ENCODE data around the gene CXCR6. TPM values are rescaled to one million over a fixed set of nuclear protein-coding genes. Genes with fewer than 3 reads are reported as not detected.

Gene CXCR6
- total RNA-seq, 1 experiment from 2014 or later = not detected

- no peak for TF ChIP-seq PREB (CRISPR knock-in tag; IDR thresholded peaks at IDR 0.05; ENCODE audit: borderline replicate concordance)
Measured at GRCh38 chr3:45991341-45991740, 48.1 kb downstream of the CXCR6 start (continued).

- H3K4me1 Mint-ChIP-seq = peaks cover 48% of the 10 kb centered on the region
- peak; percentile 37 for ATAC-seq
- H3K36me3 Mint-ChIP-seq = peaks cover 6% of the 10 kb centered on the region; the same call in 1 of the 2 replicates
- TF ChIP-seq ZNF232 (CRISPR knock-in tag; IDR thresholded peaks at IDR 0.05) (no peak), TCF7 (CRISPR knock-in tag; IDR thresholded peaks at IDR 0.05; ENCODE audit: low read depth) (no peak), ZNF121 (CRISPR knock-in tag; IDR thresholded peaks at IDR 0.05) (no peak), USF2 (CRISPR knock-in tag; IDR thresholded peaks at IDR 0.05) (0 out of 2 replicates have a peak, but pooled peaks have one; percentile 10)
- H3K9me3 Mint-ChIP-seq = no peaks in the 10 kb centered on the region
- ChIA-PET POLR2A (no interaction called here), CTCF (no interaction called here)
- 0 out of 2 replicates have a peak overlapping the region, but pooled peaks have one; percentile 7 for H3K4me3 Mint-ChIP-seq
- DNase-seq (ENCODE audit: low spot score) = peak; percentile 54
- H3K27me3 Mint-ChIP-seq (ENCODE audit: low read depth) = peaks cover 15% of the 10 kb centered on the region
- H3K27ac Mint-ChIP-seq = no peak overlapping the region
Measured at GRCh38 chr3:45992133-45992729, 49.0 kb downstream of the CXCR6 start.

GRCh38 chr3:45992821-45993221 is 49.6 kb downstream of the CXCR6 start:
- peaks cover 15% of the 10 kb centered on the region for H3K27me3 Mint-ChIP-seq (ENCODE audit: low read depth)
- ATAC-seq (no peak), DNase-seq (ENCODE audit: low spot score) (no peak)
- H3K27ac Mint-ChIP-seq = peak overlapping the region; percentile 95
- POLR2A ChIA-PET = no interaction called here
- CTCF ChIA-PET = interaction anchor here (1.4 kb wide), 1 partner anchor 86 kb away, joined by 3 read pairs; no protein-coding TSS in a partner anchor
- H3K36me3 Mint-ChIP-seq = peaks cover 6% of the 10 kb centered on the region; the same call in 1 of the 2 replicates
- H3K9me3 Mint-ChIP-seq = no peaks in the 10 kb centered on the region
- H3K4me3 Mint-ChIP-seq = peak overlapping the region; percentile 51
- H3K4me1 Mint-ChIP-seq = peaks cover 43% of the 10 kb centered on the region
- TF ChIP-seq SMAD3 (CRISPR knock-in tag; IDR thresholded peaks at IDR 0.05; ENCODE audit: borderline replicate concordance) = no peak
- no peak for TF ChIP-seq ZNF671 (CRISPR knock-in tag; IDR thresholded peaks at IDR 0.05)
- no peak for TF ChIP-seq CTCF (IDR thresholded peaks at IDR 0.05)
- TF ChIP-seq ZNF512 (CRISPR knock-in tag; IDR thresholded peaks at IDR 0.05; ENCODE audit: borderline replicate concordance) = no peak
- no peak for TF ChIP-seq ZNF263 (CRISPR knock-in tag; IDR thresholded peaks at IDR 0.05; ENCODE audit: low read depth)
- TF ChIP-seq ERG (CRISPR knock-in tag; IDR thresholded peaks at IDR 0.05) = no peak
- TF ChIP-seq STAT6 (CRISPR knock-in tag; conservative IDR thresholded peaks at IDR 0.05; ENCODE audit: low read depth) = no peak
- TF ChIP-seq GRHL2 (CRISPR knock-in tag; IDR thresholded peaks at IDR 0.05; ENCODE audit: insufficient replicate concordance, severe bottlenecking) = no peak
- TF ChIP-seq NR1H2 (CRISPR knock-in tag; IDR thresholded peaks at IDR 0.05) = no peak
- TF ChIP-seq ZNF396 (CRISPR knock-in tag; IDR thresholded peaks at IDR 0.05; ENCODE audit: borderline replicate concordance) = no peak
- TF ChIP-seq CREM (CRISPR knock-in tag; IDR thresholded peaks at IDR 0.05) = no peak
- no peak for TF ChIP-seq CDX4 (CRISPR knock-in tag; IDR thresholded peaks at IDR 0.05; ENCODE audit: borderline replicate concordance)
- no peak for TF ChIP-seq ESRRA (CRISPR knock-in tag; IDR thresholded peaks at IDR 0.05; ENCODE audit: borderline replicate concordance)
- TF ChIP-seq FOXP1 (CRISPR knock-in tag; IDR thresholded peaks at IDR 0.05; ENCODE audit: borderline replicate concordance) = no peak
- no peak for TF ChIP-seq CBFB (CRISPR knock-in tag; IDR thresholded peaks at IDR 0.05; ENCODE audit: low read depth)
- TF ChIP-seq ZNF416 (CRISPR knock-in tag; IDR thresholded peaks at IDR 0.05) = no peak

All from WTC11 (cell line).